Breast epithelium (tissue), 3 donors: ENCODE results near the gene CARHSP1.

Source experiments
- POLR2A ChIP-seq: fragments of 450-650 bp; IDR thresholded peaks from one replicate; pipeline ENCODE4 v1.6.1; 2016; ENCODE audit warnings: antibody characterized with exemption, mild to moderate bottlenecking, moderate library complexity
- POLR2AphosphoS5 ChIP-seq, 3 donors: sonication (generic); formaldehyde crosslinking; IDR thresholded peaks; one replicate each; pipeline ENCODE4 v1.6.1; 2017; ENCODE audit warnings: antibody characterized with exemption in 3 of 3
- TF ChIP-seq, protein P1 (sequence below), 3 donors: fragments of 450-650 bp; IDR thresholded peaks; one replicate each; pipeline ENCODE4 v1.5.1; 2016 to 2017; ENCODE audit warnings: antibody characterized with exemption in 3 of 3, mild to moderate bottlenecking in 3 of 3, moderate library complexity in 3 of 3

DNA sequence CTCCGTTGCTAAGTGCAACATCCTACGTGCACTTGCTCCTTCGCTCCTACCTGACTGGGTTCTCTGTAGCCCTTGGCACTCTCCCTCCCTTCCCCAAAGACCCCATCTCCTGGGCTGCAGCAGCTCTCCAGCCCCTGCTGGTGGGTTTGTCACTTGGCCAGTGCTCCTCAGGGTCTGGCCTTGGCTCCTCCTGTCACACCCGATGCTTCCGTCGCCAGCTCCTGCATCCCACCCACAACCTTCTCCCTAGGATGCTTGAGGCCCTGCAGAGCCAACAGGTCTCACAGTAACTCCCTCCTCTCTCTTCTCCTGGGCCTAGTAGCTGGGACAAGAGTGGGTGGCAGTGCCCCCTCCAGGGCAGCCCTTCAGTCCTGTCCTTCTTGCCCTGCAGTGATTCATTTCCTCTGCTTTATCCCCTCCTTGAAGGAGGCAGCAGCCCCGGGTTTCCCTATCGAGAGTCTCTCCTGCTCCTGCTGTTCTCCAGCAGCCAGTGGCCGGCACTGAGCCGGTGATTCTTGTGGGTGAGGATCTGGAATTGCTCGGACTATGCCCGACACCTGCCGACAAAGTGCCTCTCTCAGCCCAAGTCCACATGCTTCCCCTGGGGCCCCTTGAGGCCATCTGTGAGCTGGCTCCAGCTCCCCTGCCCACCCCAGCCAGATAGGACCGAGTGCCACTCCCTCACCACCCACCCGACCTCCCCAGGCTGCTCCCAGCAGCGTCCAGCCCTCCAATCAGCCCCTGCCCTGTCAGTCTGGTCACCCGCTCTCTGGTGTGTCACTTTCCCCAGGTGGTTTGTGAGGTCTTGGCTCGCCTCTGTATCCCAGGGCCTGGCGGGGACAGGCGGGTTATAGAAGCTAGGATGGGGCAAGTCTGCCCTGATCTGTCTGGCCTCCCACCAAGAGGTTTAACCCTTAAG lies 17.1 kb upstream of the CARHSP1 start:
- TF ChIP-seq, protein P1, sequence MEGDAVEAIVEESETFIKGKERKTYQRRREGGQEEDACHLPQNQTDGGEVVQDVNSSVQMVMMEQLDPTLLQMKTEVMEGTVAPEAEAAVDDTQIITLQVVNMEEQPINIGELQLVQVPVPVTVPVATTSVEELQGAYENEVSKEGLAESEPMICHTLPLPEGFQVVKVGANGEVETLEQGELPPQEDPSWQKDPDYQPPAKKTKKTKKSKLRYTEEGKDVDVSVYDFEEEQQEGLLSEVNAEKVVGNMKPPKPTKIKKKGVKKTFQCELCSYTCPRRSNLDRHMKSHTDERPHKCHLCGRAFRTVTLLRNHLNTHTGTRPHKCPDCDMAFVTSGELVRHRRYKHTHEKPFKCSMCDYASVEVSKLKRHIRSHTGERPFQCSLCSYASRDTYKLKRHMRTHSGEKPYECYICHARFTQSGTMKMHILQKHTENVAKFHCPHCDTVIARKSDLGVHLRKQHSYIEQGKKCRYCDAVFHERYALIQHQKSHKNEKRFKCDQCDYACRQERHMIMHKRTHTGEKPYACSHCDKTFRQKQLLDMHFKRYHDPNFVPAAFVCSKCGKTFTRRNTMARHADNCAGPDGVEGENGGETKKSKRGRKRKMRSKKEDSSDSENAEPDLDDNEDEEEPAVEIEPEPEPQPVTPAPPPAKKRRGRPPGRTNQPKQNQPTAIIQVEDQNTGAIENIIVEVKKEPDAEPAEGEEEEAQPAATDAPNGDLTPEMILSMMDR (IDR thresholded peaks at IDR 0.05), result no peak
- TF ChIP-seq POLR2A, result no peak
- no peak for TF ChIP-seq POLR2AphosphoS5 (IDR thresholded peaks at IDR 0.05)
